ENCODE data around the gene CHD9.

DNA sequence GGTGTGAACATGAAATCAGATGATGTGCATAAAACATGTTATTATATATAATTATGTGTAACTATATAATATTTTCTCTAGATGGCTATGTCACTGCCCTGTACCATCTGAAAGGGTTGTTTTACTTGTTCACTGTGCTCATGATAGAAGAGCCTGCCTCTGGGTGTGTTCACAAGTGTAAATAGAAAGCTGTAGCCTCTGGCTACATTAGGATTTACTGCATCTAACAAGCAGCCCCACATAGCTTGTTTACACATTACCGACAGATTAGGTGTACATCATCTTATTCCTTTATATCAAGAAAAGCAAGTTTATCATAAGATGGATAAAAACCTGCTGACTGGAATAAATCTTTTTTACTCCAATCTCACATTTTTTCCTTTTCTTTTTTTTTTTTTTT is 46.1 kb downstream of the CHD9 start:
- TF ChIP-seq RAD21 (conservative IDR thresholded peaks at IDR 0.05): no peak
- no peak for TF ChIP-seq CTCF (IDR thresholded peaks at IDR 0.05; ENCODE audit: poor library complexity, severe bottlenecking)
- TF ChIP-seq, protein P1, sequence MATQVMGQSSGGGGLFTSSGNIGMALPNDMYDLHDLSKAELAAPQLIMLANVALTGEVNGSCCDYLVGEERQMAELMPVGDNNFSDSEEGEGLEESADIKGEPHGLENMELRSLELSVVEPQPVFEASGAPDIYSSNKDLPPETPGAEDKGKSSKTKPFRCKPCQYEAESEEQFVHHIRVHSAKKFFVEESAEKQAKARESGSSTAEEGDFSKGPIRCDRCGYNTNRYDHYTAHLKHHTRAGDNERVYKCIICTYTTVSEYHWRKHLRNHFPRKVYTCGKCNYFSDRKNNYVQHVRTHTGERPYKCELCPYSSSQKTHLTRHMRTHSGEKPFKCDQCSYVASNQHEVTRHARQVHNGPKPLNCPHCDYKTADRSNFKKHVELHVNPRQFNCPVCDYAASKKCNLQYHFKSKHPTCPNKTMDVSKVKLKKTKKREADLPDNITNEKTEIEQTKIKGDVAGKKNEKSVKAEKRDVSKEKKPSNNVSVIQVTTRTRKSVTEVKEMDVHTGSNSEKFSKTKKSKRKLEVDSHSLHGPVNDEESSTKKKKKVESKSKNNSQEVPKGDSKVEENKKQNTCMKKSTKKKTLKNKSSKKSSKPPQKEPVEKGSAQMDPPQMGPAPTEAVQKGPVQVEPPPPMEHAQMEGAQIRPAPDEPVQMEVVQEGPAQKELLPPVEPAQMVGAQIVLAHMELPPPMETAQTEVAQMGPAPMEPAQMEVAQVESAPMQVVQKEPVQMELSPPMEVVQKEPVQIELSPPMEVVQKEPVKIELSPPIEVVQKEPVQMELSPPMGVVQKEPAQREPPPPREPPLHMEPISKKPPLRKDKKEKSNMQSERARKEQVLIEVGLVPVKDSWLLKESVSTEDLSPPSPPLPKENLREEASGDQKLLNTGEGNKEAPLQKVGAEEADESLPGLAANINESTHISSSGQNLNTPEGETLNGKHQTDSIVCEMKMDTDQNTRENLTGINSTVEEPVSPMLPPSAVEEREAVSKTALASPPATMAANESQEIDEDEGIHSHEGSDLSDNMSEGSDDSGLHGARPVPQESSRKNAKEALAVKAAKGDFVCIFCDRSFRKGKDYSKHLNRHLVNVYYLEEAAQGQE (IDR thresholded peaks at IDR 0.05; ENCODE audit: borderline replicate concordance): no peak
- TF ChIP-seq EZH2 (IDR thresholded peaks at IDR 0.05; ENCODE audit: borderline replicate concordance, insufficient read depth, low read length, poor library complexity, severe bottlenecking): no peak
- no peak for TF ChIP-seq EP300 (conservative IDR thresholded peaks at IDR 0.05; ENCODE audit: poor library complexity, severe bottlenecking)
- TF ChIP-seq POLR2AphosphoS5 (IDR thresholded peaks at IDR 0.05): no peak
- no peak for TF ChIP-seq MXI1 (conservative IDR thresholded peaks at IDR 0.05; ENCODE audit: poor library complexity, severe bottlenecking)
- no peak for TF ChIP-seq SMC3 (conservative IDR thresholded peaks at IDR 0.05; ENCODE audit: poor library complexity)
- no peak for TF ChIP-seq TAF1 (IDR thresholded peaks at IDR 0.05; ENCODE audit: low read depth)

All from neural cell (in vitro differentiated cells).